ENCODE data around the gene IL18R1. TPM values are rescaled to one million over a fixed set of nuclear protein-coding genes. Genes with fewer than 3 reads are reported as not detected.

The IL18R1 gene
- total and polyA plus RNA-seq, 9 of the 15 experiments (the other 6 are each of a cell fraction or from before 2014, with no cell fraction given) = 0.55 to 10.0 (median 2.5) TPM

GRCh38 chr2:102367331-102367971 is 11.9 kb downstream of the IL18R1 start (continued):
- TF ChIP-seq CUX1 (CRISPR knock-in tag; IDR thresholded peaks at IDR 0.05) (no peak), IRF2 (CRISPR knock-in tag; IDR thresholded peaks at IDR 0.05) (no peak), ZNF277 (CRISPR knock-in tag; IDR thresholded peaks at IDR 0.05; ENCODE audit: borderline replicate concordance) (no peak), SIX5 (IDR thresholded peaks at IDR 0.05; ENCODE audit: borderline replicate concordance in 1 of 2, insufficient read depth in 1 of 2, low read depth in 1 of 2, low read length in 2 of 2) (no peak), KDM1A (IDR thresholded peaks at IDR 0.05) (no peak), GABPB1 (CRISPR knock-in tag; IDR thresholded peaks at IDR 0.05) (no peak)

Measured in K562 (cell line).